Osteoblast (primary cell): ENCODE measurements around the gene KAZN. TPM values are rescaled to one million over a fixed set of nuclear protein-coding genes. Genes with fewer than 3 reads are reported as not detected.

Experiments used
- DNase-seq: peaks from one replicate; pipeline ENCODE4 v3.0.0; 2011; ENCODE audit warnings: low spot score, mixed read lengths; ENCODE audit not compliant: insufficient read length; ENCODE audit errors: missing footprints
- H2AFZ ChIP-seq: 2 replicates; pipeline ENCODE4 v1.6.0; 2011; ENCODE audit warnings: mild to moderate bottlenecking, low read length
- H3K27ac ChIP-seq: 2 replicates; pipeline ENCODE4 v1.5.1; 2011; ENCODE audit warnings: mild to moderate bottlenecking, low read depth, low read length, moderate library complexity
- H3K27me3 ChIP-seq: 2 replicates; pipeline ENCODE4 v1.6.0; 2012; ENCODE audit warnings: mild to moderate bottlenecking, control low read depth, inconsistent platforms, low read length, moderate library complexity; ENCODE audit not compliant: insufficient read depth
- H3K36me3 ChIP-seq: 2 replicates; pipeline ENCODE4 v1.5.1; 2011; ENCODE audit warnings: mild to moderate bottlenecking, low read length, control low read depth, moderate library complexity; ENCODE audit not compliant: insufficient read depth
- H3K4me1 ChIP-seq: 2 replicates; pipeline ENCODE4 v1.5.1; 2011; ENCODE audit warnings: mild to moderate bottlenecking, low read length, control low read depth, moderate library complexity; ENCODE audit not compliant: insufficient read depth
- H3K4me2 ChIP-seq: 2 replicates; pipeline ENCODE4 v1.6.0; 2011; ENCODE audit warnings: mild to moderate bottlenecking, low read length; ENCODE audit not compliant: insufficient read depth
- H3K4me3 ChIP-seq: fragments of 200-600 bp; sonication (generic); 3 replicates; pipeline ENCODE4 v1.5.1; 2012; ENCODE audit warnings: mild to moderate bottlenecking, low read length, inconsistent platforms; ENCODE audit not compliant: insufficient read depth
- H3K79me2 ChIP-seq: 2 replicates; pipeline ENCODE4 v1.6.0; 2012; ENCODE audit warnings: mild to moderate bottlenecking, low read length, control low read depth, inconsistent platforms; ENCODE audit not compliant: insufficient read depth
- H3K9me3 ChIP-seq: 2 replicates; pipeline ENCODE4 v1.5.1; 2011; ENCODE audit warnings: low read depth, low read length, control low read depth
- H4K20me1 ChIP-seq: 2 replicates; pipeline ENCODE4 v1.6.0; 2012; ENCODE audit warnings: mild to moderate bottlenecking, low read length, control low read depth; ENCODE audit not compliant: insufficient read depth
- CTCF ChIP-seq: IDR thresholded peaks from 2 replicates; pipeline ENCODE4 v1.5.1; 2011; ENCODE audit warnings: mild to moderate bottlenecking, low read depth, low read length, moderate library complexity; ENCODE audit errors: extremely low read depth
- total RNA-seq: library from RNA; depleted of rRNA; stranded (reverse); fragments of >200 nt; gene quantifications from 2 replicates; pipeline ENCODE4 v1.2.3, GENCODE V29; 2012

KAZN gene
- total RNA-seq, 1 donor, result 9.0 TPM

GRCh38 chr1:14765773-14766172 lies 167.3 kb downstream of the KAZN start:
- no peaks in the 10 kb centered on the region for H4K20me1 ChIP-seq
- H3K79me2 ChIP-seq, result no peaks in the 10 kb centered on the region
- no peak overlapping the region for H3K27ac ChIP-seq
- no peaks in the 10 kb centered on the region for H3K4me1 ChIP-seq
- TF ChIP-seq CTCF, result no peak
- H3K27me3 ChIP-seq, result no peaks in the 10 kb centered on the region
- H3K36me3 ChIP-seq, result no peaks in the 10 kb centered on the region
- peak; percentile 25 for DNase-seq
- no peak overlapping the region for H3K4me3 ChIP-seq
- no peak overlapping the region for H2AFZ ChIP-seq
- no peaks in the 10 kb centered on the region for H3K9me3 ChIP-seq
- no peak overlapping the region for H3K4me2 ChIP-seq

- Histone ChIP-seq H3K4me2 (no peak overlapping the region), H3K4me3 (no peak overlapping the region), H3K27me3 (no peaks in the 10 kb centered on the region), H3K9me3 (no peaks in the 10 kb centered on the region), H3K36me3 (no peaks in the 10 kb centered on the region), H3K4me1 (no peaks in the 10 kb centered on the region), H4K20me1 (no peaks in the 10 kb centered on the region), H2AFZ (no peak overlapping the region), H3K27ac (no peak overlapping the region), H3K79me2 (no peaks in the 10 kb centered on the region)
- no peak for TF ChIP-seq CTCF
- no peak for DNase-seq
These were observed 168.6 kb downstream of the KAZN start for GRCh38 chr1:14767075-14767474.

- TF ChIP-seq CTCF, result no peak
- DNase-seq, result no peak
- Histone ChIP-seq H3K36me3 (no peaks in the 10 kb centered on the region), H3K4me3 (no peak overlapping the region), H3K27me3 (no peaks in the 10 kb centered on the region), H3K9me3 (no peaks in the 10 kb centered on the region), H3K79me2 (no peaks in the 10 kb centered on the region), H3K4me2 (no peak overlapping the region), H4K20me1 (no peaks in the 10 kb centered on the region), H3K4me1 (no peaks in the 10 kb centered on the region), H3K27ac (no peak overlapping the region), H2AFZ (no peak overlapping the region)
These were observed 170.3 kb downstream of the KAZN start for GRCh38 chr1:14768582-14769304.

GRCh38 chr1:14769486-14770274 lies 171.2 kb downstream of the KAZN start:
- DNase-seq, result no peak
- no peaks in the 10 kb centered on the region for H3K79me2 ChIP-seq
- no peak overlapping the region for H2AFZ ChIP-seq
- no peak overlapping the region for H3K4me3 ChIP-seq
- H3K9me3 ChIP-seq, result no peaks in the 10 kb centered on the region
- H3K27me3 ChIP-seq, result no peaks in the 10 kb centered on the region
- no peaks in the 10 kb centered on the region for H4K20me1 ChIP-seq
- no peaks in the 10 kb centered on the region for H3K36me3 ChIP-seq
- H3K4me1 ChIP-seq, result no peaks in the 10 kb centered on the region
- no peak overlapping the region for H3K27ac ChIP-seq
- H3K4me2 ChIP-seq, result no peak overlapping the region
- no peak for TF ChIP-seq CTCF
